ENCODE measurements around the gene RAG2.
"Not testable (repeated sequence)": the region's sequence is repeated elsewhere in the genome, so short reads cannot be mapped to it uniquely, and the experiment has no call there.

Gene RAG2

GRCh38 chr11:36596880-36597279, 1.2 kb downstream of the RAG2 start:
- no peak for DNase-seq

- no peak for DNase-seq
Observed at GRCh38 chr11:36594316-36594989, 3.6 kb downstream of the RAG2 start, which contains the start of gene IFTAP. TSS of gene IFTAP (plus strand) at chr11:36594502. CDS start at chr11:36610104, 15,602 bp downstream.

GRCh38 chr11:36591433-36591832, 6.6 kb downstream of the RAG2 start:
- DNase-seq: no peak

GRCh38 chr11:36590513-36590912, 7.5 kb downstream of the RAG2 start:
- DNase-seq: no peak

GRCh38 chr11:36588099-36588498, 9.9 kb downstream of the RAG2 start:
- DNase-seq: no peak

- DNase-seq: no peak
Observed at GRCh38 chr11:36586543-36586942, 11.5 kb downstream of the RAG2 start.

- DNase-seq: no peak
Observed at GRCh38 chr11:36583667-36584066, 14.4 kb downstream of the RAG2 start.

- DNase-seq: no peak
Observed at GRCh38 chr11:36581536-36581935, 16.5 kb downstream of the RAG2 start.

- no peak for DNase-seq
Observed at GRCh38 chr11:36578458-36578857, 19.6 kb downstream of the RAG2 start.

GRCh38 chr11:36577859-36578258, 20.2 kb downstream of the RAG2 start:
- no peak for DNase-seq

- no peak for DNase-seq
Observed at GRCh38 chr11:36577373-36577772, 20.7 kb downstream of the RAG2 start.

GRCh38 chr11:36574486-36574885, 23.6 kb downstream of the RAG2 start:
- no peak for DNase-seq

GRCh38 chr11:36569095-36569494, 28.9 kb downstream of the RAG2 start:
- no peak for DNase-seq

GRCh38 chr11:36567694-36568093, 30.3 kb downstream of the RAG2 start, which contains the start of gene RAG1:
TSS of gene RAG1 (plus strand) at chr11:36568007. CDS start at chr11:36573305, 5,298 bp downstream.
- DNase-seq: no peak

GRCh38 chr11:36566407-36567053, 31.5 kb downstream of the RAG2 start:
- no peak for DNase-seq

- no peak for DNase-seq
Observed at GRCh38 chr11:36565031-36565610, 32.9 kb downstream of the RAG2 start.

- DNase-seq: peak; percentile 19
Observed at GRCh38 chr11:36564376-36565030, 33.5 kb downstream of the RAG2 start.

- no peak for DNase-seq
Observed at GRCh38 chr11:36558571-36559413, 39.2 kb downstream of the RAG2 start.

GRCh38 chr11:36557991-36558390, 40.0 kb downstream of the RAG2 start:
- no peak for DNase-seq

GRCh38 chr11:36557390-36557789, 40.6 kb downstream of the RAG2 start:
- not testable (repeated sequence) for DNase-seq

- DNase-seq: no peak
Observed at GRCh38 chr11:36550385-36551115, 47.5 kb downstream of the RAG2 start.

All from T-helper 9 cell (primary cell).